HL-60/S4 treated with phorbol 12-myristate 13-acetate at 8.2 ng/mL for 4 days and 3 days (cell line): ENCODE data around the gene PPP1R3C.

Experiments used
- in situ Hi-C: fragments of 300-500 bp; cut with MboI; formaldehyde crosslinking; loops from 2 replicates; pipeline ENCODE4 v1.15.0; 2022; ENCODE audit warnings: low sequenced_read_pairs

The PPP1R3C gene

DNA sequence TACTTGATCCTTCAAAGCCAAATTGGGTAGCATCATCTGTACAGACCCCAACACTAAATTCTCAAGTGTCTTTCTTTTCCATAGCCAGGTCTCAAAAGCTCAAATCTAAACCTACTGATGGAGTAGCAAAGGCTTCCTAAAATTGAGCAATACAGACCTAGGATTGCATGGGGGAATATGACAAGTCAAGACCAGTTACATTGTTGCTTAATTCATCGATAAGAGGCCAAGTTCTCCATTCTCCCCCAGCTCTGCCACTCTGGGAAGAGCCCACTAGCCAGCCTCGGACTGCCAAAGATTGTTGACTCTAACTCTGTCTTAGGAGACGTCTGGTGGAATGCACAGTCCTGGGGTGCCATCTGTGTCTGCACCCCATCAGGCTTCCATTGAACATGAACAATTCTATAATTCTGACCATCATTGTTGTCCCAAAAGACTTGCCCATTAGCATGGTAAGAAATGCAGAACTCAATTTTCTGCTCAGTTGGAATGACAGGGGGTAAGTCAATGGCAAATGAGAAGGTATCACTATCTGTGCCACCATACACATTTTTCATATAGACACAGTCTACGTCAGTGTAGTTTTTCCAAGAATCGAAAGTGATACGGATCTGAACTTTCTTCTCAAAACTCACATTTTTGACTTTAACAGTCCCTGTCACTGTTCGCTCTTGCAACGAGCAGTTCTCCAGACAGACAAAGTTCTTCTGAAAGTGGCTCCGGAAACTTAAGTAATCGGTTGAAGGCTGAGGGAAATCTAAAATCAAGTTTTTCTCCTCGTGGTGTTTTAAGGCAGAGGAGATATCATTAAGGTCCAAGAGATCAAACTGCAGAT lies 2.9 kb downstream of the PPP1R3C start:
- in situ Hi-C loops, result no loop called here

DNA sequence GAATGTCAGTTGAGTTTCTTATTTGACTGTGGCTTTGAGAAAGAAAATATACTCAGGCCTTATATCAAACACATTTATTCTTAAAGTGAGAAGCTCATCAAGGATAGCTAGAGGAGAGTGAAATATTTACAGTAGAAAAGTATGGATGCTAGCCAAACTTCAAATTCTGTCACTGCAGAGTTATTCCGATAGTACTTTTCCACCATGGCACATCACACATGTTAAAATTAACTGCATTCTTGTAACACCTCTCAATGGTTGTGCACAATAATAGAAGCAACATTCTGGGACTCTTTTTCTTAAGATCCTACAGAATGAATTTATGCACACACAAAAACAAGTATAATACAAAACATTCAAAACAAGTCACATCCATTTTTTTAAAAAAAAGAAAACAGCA lies 4.5 kb downstream of the PPP1R3C start:
- in situ Hi-C loops, result no loop called here

DNA sequence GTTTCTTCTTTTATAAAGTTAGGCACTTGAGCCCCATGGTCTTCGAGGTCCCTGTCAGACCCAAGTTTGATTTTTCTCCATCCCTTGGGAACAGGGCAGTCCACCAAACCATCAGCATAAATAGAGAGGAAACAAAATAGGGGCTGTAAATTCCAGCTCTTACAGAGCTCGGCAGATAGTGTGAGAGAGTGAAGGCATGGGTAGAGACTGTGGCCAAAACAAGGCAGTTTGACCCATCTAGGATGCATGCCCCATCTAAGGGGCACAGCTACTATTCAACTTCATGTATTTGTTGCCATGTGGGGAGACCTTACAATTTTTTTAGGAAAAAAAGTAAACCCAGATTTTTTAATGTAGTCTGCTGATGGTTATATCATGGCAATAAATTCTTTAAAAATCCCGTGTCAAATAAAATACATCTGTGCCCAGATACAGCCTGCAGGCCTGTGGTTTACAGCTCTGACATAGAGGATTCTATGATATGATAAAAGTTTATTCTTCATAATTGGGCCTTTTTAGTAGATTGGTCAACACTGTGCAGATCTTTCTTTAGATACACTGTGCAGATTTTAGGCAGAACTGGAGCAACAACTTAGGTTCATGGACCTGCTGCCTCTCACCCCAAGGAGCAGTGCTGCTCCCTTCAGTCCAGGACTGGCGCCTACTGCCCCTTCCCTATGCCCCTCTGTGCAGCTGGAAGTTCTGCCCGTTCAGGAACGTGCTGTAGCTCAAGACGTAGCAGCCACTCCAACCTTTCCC lies 5.3 kb downstream of the PPP1R3C start:
- in situ Hi-C loops, result no loop called here

DNA sequence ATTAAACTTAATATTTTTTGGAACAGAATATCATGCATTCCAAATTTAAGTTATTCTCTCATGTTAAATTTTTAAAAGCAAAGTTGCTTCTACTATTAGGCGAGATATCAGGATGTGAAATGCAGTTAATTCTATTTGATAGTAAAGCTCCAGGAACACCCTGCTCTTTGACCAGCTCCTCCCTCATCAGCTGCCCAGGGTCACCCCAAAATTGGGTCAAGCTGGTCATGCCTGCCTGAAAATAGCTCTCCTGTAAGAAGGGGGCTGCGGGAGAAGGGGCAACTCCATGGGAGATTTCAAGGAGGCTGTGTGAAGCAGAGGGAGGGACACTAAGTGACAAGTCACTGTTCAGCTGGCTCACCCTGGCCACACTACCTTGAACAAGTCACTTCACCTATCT lies 5.9 kb downstream of the PPP1R3C start:
- in situ Hi-C loops, result no loop called here

DNA sequence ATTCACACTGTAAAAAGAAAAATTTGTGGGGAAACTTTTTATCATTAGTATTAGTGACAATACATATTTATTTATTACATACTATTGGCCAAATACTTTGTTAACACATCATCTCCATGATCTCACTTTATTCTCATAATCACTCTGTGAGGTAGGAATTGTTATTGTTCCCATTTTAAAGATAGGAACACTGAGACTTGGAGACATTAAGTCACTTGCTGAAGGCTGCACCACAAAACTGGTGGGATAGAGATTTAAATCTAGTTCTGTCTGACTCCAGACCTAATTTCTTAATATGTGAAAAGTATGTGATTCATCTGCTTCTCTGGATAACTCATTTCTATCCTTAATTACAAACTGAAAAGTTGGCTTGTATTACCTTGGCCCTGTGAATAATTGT lies 8.2 kb downstream of the PPP1R3C start:
- in situ Hi-C loops, result no loop called here

DNA sequence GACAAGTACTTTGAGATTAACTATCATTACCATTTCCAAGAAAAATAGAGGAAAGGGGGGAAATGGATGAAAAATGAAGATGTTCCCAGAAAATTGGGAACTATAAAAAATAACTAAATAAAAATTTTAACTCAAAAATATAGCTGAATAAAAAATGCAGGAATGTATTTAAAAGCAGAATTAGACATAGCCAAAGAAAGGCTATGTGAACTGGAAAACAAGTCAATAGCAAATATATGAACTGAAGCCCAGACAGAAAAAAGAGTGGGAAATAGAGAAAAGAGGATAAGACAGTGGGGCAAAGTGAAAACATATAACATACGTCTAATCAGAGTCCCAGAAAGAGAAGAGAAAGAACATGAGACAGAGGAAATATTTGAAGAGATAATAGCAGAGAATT lies 10.3 kb downstream of the PPP1R3C start:
- in situ Hi-C loops, result no loop called here

DNA sequence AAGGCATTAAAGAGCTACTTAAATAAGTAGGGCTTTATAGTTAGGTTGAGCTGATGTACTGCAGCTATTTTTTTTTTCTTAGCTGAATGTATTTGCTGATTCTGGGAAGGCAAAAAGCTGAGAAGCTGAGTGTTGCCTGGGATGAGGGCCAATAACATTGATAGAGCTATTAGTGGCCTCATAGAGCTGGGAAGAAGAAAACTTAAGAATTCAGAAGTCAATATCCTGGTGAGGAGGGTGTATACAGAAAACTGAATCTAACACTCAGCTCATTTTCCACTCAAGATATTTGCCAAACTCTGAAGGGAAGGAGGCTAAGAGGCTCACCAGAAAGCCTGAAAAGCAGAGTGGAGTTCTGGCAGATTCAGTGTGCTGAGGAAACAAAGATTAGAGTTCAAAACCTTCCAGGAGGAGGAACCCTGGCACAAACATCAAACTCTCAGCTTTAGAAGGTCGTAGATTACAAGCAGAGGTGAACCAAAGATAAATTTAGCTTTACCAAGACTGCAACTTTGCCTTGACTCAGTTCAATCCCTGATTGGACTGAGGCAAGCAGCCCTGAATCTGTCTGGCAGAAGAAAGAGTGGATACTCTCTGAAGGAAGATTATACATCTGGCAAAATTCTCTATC lies 11.3 kb downstream of the PPP1R3C start:
- in situ Hi-C loops, result no loop called here

DNA sequence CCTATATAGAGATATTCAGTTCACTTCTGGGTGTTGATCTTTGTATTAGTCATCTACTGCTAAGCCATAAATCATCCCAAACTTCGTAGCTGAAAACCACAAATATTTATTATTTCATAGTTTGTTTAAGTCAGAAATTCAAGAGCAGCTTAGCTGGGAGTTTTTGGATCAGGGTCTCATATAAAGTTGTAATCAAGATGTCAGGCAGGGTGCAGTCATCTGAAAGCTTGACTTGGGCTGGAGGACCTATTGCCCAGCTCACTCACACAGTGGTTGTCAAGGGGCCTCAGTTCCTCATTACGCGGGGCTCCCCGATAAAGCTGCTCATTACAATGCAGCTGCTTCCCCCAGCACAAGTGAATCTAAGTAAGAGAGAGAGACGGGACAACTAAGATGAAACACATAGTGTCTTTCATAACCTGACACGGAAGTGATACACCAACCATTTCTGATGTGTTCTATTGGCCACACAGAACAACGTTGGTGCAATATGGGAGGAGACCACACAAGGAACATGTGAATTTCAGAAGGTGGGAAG lies 15.7 kb downstream of the PPP1R3C start:
- in situ Hi-C loops, result no loop called here

DNA sequence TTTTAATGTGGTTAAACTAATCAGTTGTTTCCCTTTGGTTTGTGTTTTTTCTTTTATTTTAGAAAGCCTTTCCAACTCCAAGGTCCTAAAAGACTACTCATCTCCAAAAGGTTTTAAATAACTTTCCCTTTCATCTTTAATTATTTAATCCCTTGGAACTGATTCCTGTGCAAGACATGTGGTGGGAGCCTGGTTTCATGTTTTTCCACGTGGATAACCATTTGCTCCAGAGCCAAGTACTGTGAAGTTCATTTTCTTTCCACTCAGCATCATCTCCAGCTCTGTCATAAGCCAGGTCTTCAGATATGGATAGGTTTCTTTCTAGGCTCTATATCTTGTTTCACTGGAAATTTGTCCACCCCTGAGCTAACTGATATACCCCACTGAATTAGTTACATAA lies 16.7 kb downstream of the PPP1R3C start:
- in situ Hi-C loops, result no loop called here

DNA sequence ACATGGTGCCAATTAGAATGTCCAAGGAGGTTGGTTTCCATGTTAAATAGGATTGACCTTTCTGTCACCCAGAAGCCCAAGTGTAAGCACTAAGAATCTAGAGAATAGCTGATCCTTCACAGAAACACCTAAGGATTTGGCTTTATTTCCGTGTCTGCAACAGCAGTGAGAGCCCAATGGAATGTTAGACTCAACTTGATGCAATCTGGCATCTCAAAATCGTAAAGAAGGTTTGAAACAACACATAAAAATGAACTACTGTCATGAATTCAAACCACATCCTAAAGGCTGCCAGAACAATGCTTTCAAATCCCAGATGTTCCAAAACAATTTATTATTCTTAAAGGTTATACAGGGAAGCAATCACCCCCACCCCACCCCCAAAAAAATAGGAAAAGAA lies 18.6 kb downstream of the PPP1R3C start:
- in situ Hi-C loops, result no loop called here

DNA sequence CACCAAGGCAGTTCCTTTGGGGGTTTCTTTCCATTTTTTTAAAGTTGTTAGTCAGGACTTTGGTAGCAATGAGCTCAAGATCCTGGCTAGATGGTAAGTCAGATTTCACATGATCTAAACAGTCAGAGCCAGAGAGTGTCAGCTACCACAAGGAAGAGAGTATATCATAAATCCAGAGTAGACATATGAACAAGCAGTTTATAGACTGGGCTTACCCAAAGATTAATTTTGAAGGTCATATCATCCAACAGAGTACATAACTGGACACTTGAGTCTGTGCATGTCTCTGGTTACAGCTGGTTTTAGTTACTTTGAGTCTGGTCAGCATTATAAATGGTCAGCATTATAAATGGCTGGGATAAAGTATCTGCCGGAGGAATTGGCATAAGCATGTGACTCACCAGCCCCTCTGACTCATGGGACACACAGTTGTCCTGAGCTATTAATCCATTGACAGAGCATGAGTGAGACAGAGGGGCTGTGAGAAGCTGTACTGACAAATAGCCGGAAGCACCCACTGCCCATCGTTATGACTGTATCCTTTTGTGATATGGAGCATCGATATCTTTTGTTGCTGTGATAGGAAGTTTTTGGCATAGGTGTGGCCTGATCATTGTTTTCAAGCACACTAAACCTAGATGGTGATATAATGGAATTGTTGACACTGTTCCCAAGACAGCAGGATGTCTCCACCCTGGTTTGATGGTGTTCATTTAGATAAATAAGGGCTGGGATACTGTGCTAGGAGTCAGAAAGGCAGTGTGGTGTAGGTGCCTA lies 19.3 kb downstream of the PPP1R3C start:
- in situ Hi-C loops, result no loop called here

DNA sequence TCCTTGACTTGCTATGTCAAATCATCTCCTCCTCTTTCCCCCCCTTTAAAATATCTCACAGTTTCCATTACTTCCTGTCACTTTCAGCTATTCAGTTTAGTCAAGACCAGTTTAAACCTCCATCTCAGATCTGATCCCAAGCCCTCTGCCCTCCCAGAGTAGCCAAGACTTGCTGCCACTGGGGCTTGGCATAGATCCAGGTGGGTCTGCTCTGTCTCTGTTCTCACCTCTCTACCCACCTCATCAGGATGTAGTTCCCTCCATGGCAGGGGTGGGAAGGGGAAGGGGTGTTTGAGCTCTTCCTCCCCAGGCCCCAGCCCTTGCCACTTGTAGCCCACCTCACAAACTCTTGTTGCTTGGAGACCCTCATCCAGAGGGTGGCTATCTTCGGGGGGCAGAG lies 22.0 kb downstream of the PPP1R3C start:
- in situ Hi-C loops, result no loop called here

DNA sequence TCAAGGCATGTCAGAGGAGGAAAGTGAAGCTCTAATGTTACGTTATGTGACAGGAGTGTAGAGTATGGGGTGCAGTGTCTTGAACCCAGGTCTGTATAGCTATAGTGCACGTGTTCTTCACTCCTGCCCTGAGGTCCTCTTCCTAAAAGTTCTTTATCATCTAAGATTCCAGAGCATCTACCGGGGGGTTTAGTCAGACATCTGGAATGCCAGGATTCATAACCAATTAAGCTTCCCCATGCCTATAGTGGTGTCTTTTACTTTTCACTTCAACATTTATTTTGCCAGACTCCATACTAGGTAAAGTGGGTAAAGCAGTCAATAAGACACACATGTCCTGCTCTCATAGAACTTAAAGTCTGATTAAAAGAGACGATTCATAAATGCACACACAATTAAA lies 22.4 kb downstream of the PPP1R3C start:
- in situ Hi-C loops, result no loop called here

DNA sequence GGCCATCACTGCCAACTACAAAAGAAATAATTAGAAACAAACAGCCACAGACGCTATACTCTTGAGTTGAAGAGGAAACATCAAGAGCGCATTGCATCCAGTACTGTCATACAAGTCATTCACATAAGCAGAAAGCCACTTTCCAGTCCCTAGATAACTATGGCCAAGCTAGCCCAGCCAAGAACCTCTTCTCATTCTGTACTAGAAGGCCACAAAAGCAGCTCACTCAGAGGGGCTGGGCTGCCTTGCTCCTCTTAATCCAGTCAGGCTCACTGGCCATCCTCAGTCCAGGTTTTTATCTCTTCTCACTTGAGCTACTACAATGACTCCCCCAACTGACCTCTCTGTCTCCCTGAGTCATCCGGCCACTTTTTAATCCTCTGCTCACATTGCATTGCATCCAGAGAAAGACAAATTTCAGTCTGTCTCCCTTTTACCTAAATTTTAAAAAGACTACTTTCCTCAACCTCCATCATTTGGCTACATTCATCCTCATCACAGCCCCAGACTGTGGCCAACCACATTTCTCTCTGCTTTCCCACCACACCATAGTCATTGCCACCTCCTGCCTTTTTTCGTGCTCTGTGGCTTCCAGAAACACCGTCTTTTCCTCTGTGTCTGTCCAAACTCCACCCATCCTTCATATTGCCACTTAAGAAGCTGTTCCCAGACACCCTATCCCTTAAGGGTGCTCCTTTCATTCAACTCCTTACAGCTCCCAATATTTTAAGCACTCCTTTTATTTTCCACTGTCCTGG lies 25.0 kb downstream of the PPP1R3C start:
- in situ Hi-C loops, result no loop called here

DNA sequence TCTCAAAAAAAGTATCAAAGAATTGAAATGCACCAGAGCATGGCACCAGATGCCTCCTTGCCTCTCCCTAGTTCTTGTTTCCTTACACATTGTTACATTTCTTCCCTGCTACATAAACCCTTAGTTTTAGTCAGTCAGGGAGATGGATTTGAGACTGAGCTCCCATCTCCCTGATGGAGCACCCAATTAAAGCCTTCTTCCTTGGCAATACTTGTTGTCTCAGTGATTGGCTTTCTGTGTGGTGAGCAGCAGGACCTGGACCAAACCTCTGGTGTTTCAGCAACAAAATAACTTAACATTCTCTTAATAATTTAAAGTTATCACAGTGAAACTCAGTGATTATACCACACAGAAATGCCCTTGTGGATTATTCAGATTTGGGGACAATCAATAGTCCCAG lies 26.9 kb downstream of the PPP1R3C start:
- in situ Hi-C loops, result no loop called here

DNA sequence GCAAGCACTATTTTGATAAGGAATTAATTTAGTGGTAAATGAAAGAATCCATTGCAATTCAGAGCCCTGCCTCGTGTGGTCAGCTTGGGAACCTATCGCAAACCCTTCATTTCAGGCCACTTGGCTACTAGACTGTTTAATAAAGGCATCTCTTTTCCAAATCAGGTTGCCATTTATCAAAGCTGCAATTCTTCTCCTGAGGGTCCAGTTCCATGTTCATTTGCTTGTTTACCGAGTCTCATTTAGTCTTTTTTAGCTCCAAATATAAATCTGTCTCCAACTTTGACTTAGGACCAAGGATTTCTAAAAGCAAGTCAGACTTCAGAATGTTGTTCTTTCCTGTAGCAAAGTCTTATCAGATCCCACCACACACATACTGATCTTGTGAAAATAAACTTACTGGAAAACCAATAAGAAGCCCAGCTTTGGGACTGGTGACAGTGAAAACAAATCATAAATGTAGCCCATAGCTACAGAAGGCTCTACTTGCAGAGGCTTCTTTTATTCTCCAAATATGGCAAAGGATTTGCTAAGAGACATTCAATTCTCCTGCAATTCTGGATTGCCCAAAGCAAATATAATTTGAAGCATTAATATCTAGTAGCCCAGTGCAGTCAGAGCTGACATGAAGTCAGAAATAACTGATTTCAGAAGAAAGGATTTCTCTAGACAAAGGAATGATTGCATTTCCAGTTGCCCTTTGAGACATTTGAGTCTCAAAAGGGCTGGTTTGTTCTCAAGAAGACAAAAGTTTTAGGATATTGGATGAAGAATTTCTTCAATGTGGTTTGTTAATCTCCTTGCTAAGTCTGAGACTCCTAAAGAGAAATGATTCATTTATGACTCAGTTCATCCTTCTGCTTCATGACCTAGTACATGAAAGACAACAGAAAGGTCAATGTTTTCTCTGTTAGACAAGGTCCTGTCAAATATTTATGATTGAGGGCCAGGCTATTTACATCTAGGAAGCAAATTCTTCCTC lies 28.0 kb downstream of the PPP1R3C start:
- in situ Hi-C loops, result no loop called here

DNA sequence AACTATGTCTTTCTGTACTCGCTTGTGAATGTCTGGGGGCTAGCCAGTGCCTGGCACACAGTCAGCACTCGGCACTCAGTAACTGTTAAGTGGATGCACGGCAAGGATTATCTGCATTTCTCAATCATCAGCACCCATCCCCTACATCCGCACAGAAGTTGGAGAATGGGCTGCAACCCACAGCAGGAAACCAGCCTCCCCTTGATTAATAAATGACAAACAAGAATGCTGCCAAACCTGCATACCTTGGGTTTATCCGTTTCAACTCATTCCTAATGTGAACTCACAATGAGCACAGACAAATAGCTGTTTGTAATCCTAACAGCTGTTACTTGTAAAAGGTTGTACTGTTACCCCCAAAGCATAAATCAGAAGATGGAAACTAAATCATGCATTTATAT lies 28.9 kb downstream of the PPP1R3C start:
- in situ Hi-C loops, result no loop called here

DNA sequence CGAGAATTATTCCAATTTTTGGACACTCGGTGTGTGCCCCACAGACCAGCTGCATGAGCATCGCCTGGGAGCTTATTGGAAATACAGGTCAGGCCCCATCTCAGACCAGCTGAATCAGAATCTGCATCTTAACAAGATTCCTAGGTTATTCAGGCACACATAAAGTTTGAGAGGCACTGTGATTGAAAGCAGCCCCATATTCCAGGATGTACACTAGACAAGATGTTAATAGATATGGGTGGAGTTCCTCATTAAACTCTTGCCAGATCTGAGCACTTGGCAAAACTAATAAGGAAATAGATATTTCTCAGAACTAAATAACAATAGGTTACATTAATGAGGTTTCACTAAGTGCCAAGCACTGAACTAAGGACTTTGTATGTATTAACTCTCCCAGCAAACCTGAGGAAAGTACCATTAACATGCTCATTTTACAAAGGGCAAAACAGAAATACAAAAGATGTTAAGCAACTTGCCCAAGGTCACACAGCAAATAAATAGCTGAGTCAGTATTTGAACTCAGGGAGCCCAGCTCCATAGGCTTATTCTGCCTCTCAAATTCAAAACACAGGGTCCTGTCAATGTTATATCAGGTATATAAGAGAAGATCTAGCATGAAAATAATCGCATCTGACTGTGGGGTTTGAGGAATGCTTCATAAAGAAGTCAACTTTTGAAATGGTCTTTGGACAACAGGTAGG lies 29.9 kb downstream of the PPP1R3C start:
- in situ Hi-C loops, result no loop called here
